GM21515 (cell line): ENCODE results near the gene UBALD2.
"Not testable (repeated sequence)": the region's sequence is repeated elsewhere in the genome, so short reads cannot be mapped to it uniquely, and the experiment has no call there.

Experiments
- ATAC-seq: cut with Tn5 transposase; IDR thresholded peaks from one replicate; pipeline ENCODE4 v1.9.1; 2021; ENCODE audit not compliant: unreplicated experiment

Gene UBALD2

GRCh38 chr17:76265624-76266243 is 586 bp downstream of the UBALD2 start:
- no peak for ATAC-seq

GRCh38 chr17:76266244-76266938 is 1.2 kb downstream of the UBALD2 start:
- ATAC-seq = no peak

- no peak for ATAC-seq
Observed at GRCh38 chr17:76267051-76267576, 2.0 kb downstream of the UBALD2 start.

- ATAC-seq = not testable (repeated sequence)
Observed at GRCh38 chr17:76267581-76268001, 2.4 kb downstream of the UBALD2 start.

GRCh38 chr17:76268015-76268749 is 3.0 kb downstream of the UBALD2 start:
- ATAC-seq = no peak

GRCh38 chr17:76268991-76269981 is 4.1 kb downstream of the UBALD2 start:
- ATAC-seq = no peak

GRCh38 chr17:76270127-76270592 is 5.0 kb downstream of the UBALD2 start:
- no peak for ATAC-seq

- no peak for ATAC-seq
Observed at GRCh38 chr17:76270770-76271668, 5.9 kb downstream of the UBALD2 start.

- ATAC-seq = peak; percentile 42
Observed at GRCh38 chr17:76271669-76272540, 6.8 kb downstream of the UBALD2 start.

GRCh38 chr17:76272541-76273444 is 7.6 kb downstream of the UBALD2 start:
- peak; percentile 8 for ATAC-seq

- no peak for ATAC-seq
Observed at GRCh38 chr17:76273445-76274111, 8.4 kb downstream of the UBALD2 start.

GRCh38 chr17:76274112-76274956 is 9.2 kb downstream of the UBALD2 start:
- ATAC-seq = no peak

- no peak for ATAC-seq
Observed at GRCh38 chr17:76275382-76276068, 10.4 kb downstream of the UBALD2 start.

GRCh38 chr17:76276069-76276431 is 10.9 kb downstream of the UBALD2 start:
- ATAC-seq = no peak

- ATAC-seq = no peak
Observed at GRCh38 chr17:76276461-76277299, 11.5 kb downstream of the UBALD2 start.
